ENCODE results near the gene TMEM74B.
"Not testable (repeated sequence)": the region's sequence is repeated elsewhere in the genome, so short reads cannot be mapped to it uniquely, and the experiment has no call there.

Gene TMEM74B

GRCh38 chr20:1150218-1150617 lies 34.6 kb downstream of the TMEM74B start:
- peaks cover 43 to 52% of the 10 kb centered on the region in 2 donors for H3K36me3 ChIP-seq (ENCODE audit: control insufficient read depth in 2 of 2, insufficient read depth in 2 of 2, low read length in 2 of 2)

GRCh38 chr20:1149812-1150211 lies 35.0 kb downstream of the TMEM74B start:
- not testable (repeated sequence) for H3K27me3 ChIP-seq (ENCODE audit: control insufficient read depth in 2 of 2, insufficient read depth in 2 of 2, low read length in 2 of 2); H3K9me3 ChIP-seq (ENCODE audit: control insufficient read depth in 2 of 2, low read length in 2 of 2); H3K9ac ChIP-seq (ENCODE audit: low read depth in 1 of 2, low read length in 2 of 2); H3K4me3 ChIP-seq (ENCODE audit: low read length in 2 of 2); H3K4me1 ChIP-seq (ENCODE audit: control insufficient read depth in 2 of 2, insufficient read depth in 2 of 2, low read length in 2 of 2); H3K27ac ChIP-seq (ENCODE audit: low read depth in 2 of 2, low read length in 2 of 2)
- peaks cover 41 to 52% of the 10 kb centered on the region in 2 donors for H3K36me3 ChIP-seq (ENCODE audit: control insufficient read depth in 2 of 2, insufficient read depth in 2 of 2, low read length in 2 of 2)

More at GRCh38 chr20:1150218-1150617, 34.6 kb downstream of the TMEM74B start:
- Histone ChIP-seq H3K9me3 (ENCODE audit: control insufficient read depth in 2 of 2, low read length in 2 of 2) (no peaks in the 10 kb centered on the region), H3K4me3 (ENCODE audit: low read length in 2 of 2) (no peak overlapping the region), H3K4me1 (ENCODE audit: control insufficient read depth in 2 of 2, insufficient read depth in 2 of 2, low read length in 2 of 2) (no peaks in the 10 kb centered on the region), H3K27me3 (ENCODE audit: control insufficient read depth in 2 of 2, insufficient read depth in 2 of 2, low read length in 2 of 2) (no peaks in the 10 kb centered on the region), H3K27ac (ENCODE audit: low read depth in 2 of 2, low read length in 2 of 2) (no peak overlapping the region), H3K9ac (ENCODE audit: low read depth in 1 of 2, low read length in 2 of 2) (no peak overlapping the region)

GRCh38 chr20:1146957-1147356 lies 37.8 kb downstream of the TMEM74B start:
- H3K9me3 ChIP-seq (ENCODE audit: control insufficient read depth in 2 of 2, low read length in 2 of 2), result no peaks in the 10 kb centered on the region
- no peaks in the 10 kb centered on the region for H3K4me1 ChIP-seq (ENCODE audit: control insufficient read depth in 2 of 2, insufficient read depth in 2 of 2, low read length in 2 of 2)
- no peak overlapping the region for H3K27ac ChIP-seq (ENCODE audit: low read depth in 2 of 2, low read length in 2 of 2)
- no peak overlapping the region for H3K4me3 ChIP-seq (ENCODE audit: low read length in 2 of 2)
- H3K9ac ChIP-seq (ENCODE audit: low read depth in 1 of 2, low read length in 2 of 2), result no peak overlapping the region
- H3K27me3 ChIP-seq (ENCODE audit: control insufficient read depth in 2 of 2, insufficient read depth in 2 of 2, low read length in 2 of 2), result no peaks in the 10 kb centered on the region
- peaks cover 27 to 29% of the 10 kb centered on the region in 2 donors for H3K36me3 ChIP-seq (ENCODE audit: control insufficient read depth in 2 of 2, insufficient read depth in 2 of 2, low read length in 2 of 2)

GRCh38 chr20:1144401-1145172 lies 40.2 kb downstream of the TMEM74B start:
- H3K4me3 ChIP-seq (ENCODE audit: low read length in 2 of 2), result no peak overlapping the region
- peaks cover 34 to 35% of the 10 kb centered on the region in 2 donors for H3K36me3 ChIP-seq (ENCODE audit: control insufficient read depth in 2 of 2, insufficient read depth in 2 of 2, low read length in 2 of 2)
- no peaks in the 10 kb centered on the region for H3K27me3 ChIP-seq (ENCODE audit: control insufficient read depth in 2 of 2, insufficient read depth in 2 of 2, low read length in 2 of 2)

GRCh38 chr20:1137236-1137635 lies 47.5 kb downstream of the TMEM74B start:
- Histone ChIP-seq H3K27ac (ENCODE audit: low read depth in 2 of 2, low read length in 2 of 2) (no peak overlapping the region), H3K27me3 (ENCODE audit: control insufficient read depth in 2 of 2, insufficient read depth in 2 of 2, low read length in 2 of 2) (no peaks in the 10 kb centered on the region), H3K9me3 (ENCODE audit: control insufficient read depth in 2 of 2, low read length in 2 of 2) (no peaks in the 10 kb centered on the region), H3K4me3 (ENCODE audit: low read length in 2 of 2) (no peak overlapping the region), H3K9ac (ENCODE audit: low read depth in 1 of 2, low read length in 2 of 2) (no peak overlapping the region), H3K4me1 (ENCODE audit: control insufficient read depth in 2 of 2, insufficient read depth in 2 of 2, low read length in 2 of 2) (no peaks in the 10 kb centered on the region), H3K36me3 (ENCODE audit: control insufficient read depth in 2 of 2, insufficient read depth in 2 of 2, low read length in 2 of 2) (peaks cover 35 to 43% of the 10 kb centered on the region in 2 donors)

More at GRCh38 chr20:1144401-1145172, 40.2 kb downstream of the TMEM74B start:
- Histone ChIP-seq H3K9me3 (ENCODE audit: control insufficient read depth in 2 of 2, low read length in 2 of 2) (no peaks in the 10 kb centered on the region), H3K4me1 (ENCODE audit: control insufficient read depth in 2 of 2, insufficient read depth in 2 of 2, low read length in 2 of 2) (no peaks in the 10 kb centered on the region), H3K27ac (ENCODE audit: low read depth in 2 of 2, low read length in 2 of 2) (no peak overlapping the region), H3K9ac (ENCODE audit: low read depth in 1 of 2, low read length in 2 of 2) (no peak overlapping the region)

GRCh38 chr20:1134836-1135235 lies 49.9 kb downstream of the TMEM74B start:
- H3K27me3 ChIP-seq (ENCODE audit: control insufficient read depth in 2 of 2, insufficient read depth in 2 of 2, low read length in 2 of 2), result no peaks in the 10 kb centered on the region
- no peaks in the 10 kb centered on the region for H3K4me1 ChIP-seq (ENCODE audit: control insufficient read depth in 2 of 2, insufficient read depth in 2 of 2, low read length in 2 of 2)
- peaks cover 47 to 48% of the 10 kb centered on the region in 2 donors for H3K36me3 ChIP-seq (ENCODE audit: control insufficient read depth in 2 of 2, insufficient read depth in 2 of 2, low read length in 2 of 2)
- H3K9me3 ChIP-seq (ENCODE audit: control insufficient read depth in 2 of 2, low read length in 2 of 2), result no peaks in the 10 kb centered on the region
- H3K4me3 ChIP-seq (ENCODE audit: low read length in 2 of 2), result no peak overlapping the region
- H3K27ac ChIP-seq (ENCODE audit: low read depth in 2 of 2, low read length in 2 of 2), result no peak overlapping the region
- no peak overlapping the region for H3K9ac ChIP-seq (ENCODE audit: low read depth in 1 of 2, low read length in 2 of 2)

- no peaks in the 10 kb centered on the region for H3K9me3 ChIP-seq (ENCODE audit: control insufficient read depth in 2 of 2, low read length in 2 of 2)
- no peak overlapping the region for H3K4me3 ChIP-seq (ENCODE audit: low read length in 2 of 2)
- H3K27ac ChIP-seq (ENCODE audit: low read depth in 2 of 2, low read length in 2 of 2), result no peak overlapping the region
- no peak overlapping the region for H3K9ac ChIP-seq (ENCODE audit: low read depth in 1 of 2, low read length in 2 of 2)
- no peaks in the 10 kb centered on the region for H3K4me1 ChIP-seq (ENCODE audit: control insufficient read depth in 2 of 2, insufficient read depth in 2 of 2, low read length in 2 of 2)
- H3K36me3 ChIP-seq (ENCODE audit: control insufficient read depth in 2 of 2, insufficient read depth in 2 of 2, low read length in 2 of 2), result peaks cover 52% of the 10 kb centered on the region in 2 donors
- H3K27me3 ChIP-seq (ENCODE audit: control insufficient read depth in 2 of 2, insufficient read depth in 2 of 2, low read length in 2 of 2), result no peaks in the 10 kb centered on the region
These were observed 50.4 kb downstream of the TMEM74B start for GRCh38 chr20:1134355-1134754.

GRCh38 chr20:1131354-1131753 lies 53.4 kb downstream of the TMEM74B start:
- H3K27ac ChIP-seq (ENCODE audit: low read depth in 2 of 2, low read length in 2 of 2), result no peak overlapping the region
- no peaks in the 10 kb centered on the region for H3K27me3 ChIP-seq (ENCODE audit: control insufficient read depth in 2 of 2, insufficient read depth in 2 of 2, low read length in 2 of 2)
- H3K4me1 ChIP-seq (ENCODE audit: control insufficient read depth in 2 of 2, insufficient read depth in 2 of 2, low read length in 2 of 2), result no peaks in the 10 kb centered on the region
- H3K9ac ChIP-seq (ENCODE audit: low read depth in 1 of 2, low read length in 2 of 2), result no peak overlapping the region
- H3K4me3 ChIP-seq (ENCODE audit: low read length in 2 of 2), result no peak overlapping the region
- H3K9me3 ChIP-seq (ENCODE audit: control insufficient read depth in 2 of 2, low read length in 2 of 2), result no peaks in the 10 kb centered on the region
- peaks cover 62 to 63% of the 10 kb centered on the region in 2 donors for H3K36me3 ChIP-seq (ENCODE audit: control insufficient read depth in 2 of 2, insufficient read depth in 2 of 2, low read length in 2 of 2)

GRCh38 chr20:1130847-1131246 lies 53.9 kb downstream of the TMEM74B start:
- H3K4me1 ChIP-seq (ENCODE audit: control insufficient read depth in 2 of 2, insufficient read depth in 2 of 2, low read length in 2 of 2), result no peaks in the 10 kb centered on the region
- H3K27ac ChIP-seq (ENCODE audit: low read depth in 2 of 2, low read length in 2 of 2), result no peak overlapping the region
- no peak overlapping the region for H3K9ac ChIP-seq (ENCODE audit: low read depth in 1 of 2, low read length in 2 of 2)
- H3K27me3 ChIP-seq (ENCODE audit: control insufficient read depth in 2 of 2, insufficient read depth in 2 of 2, low read length in 2 of 2), result no peaks in the 10 kb centered on the region
- H3K36me3 ChIP-seq (ENCODE audit: control insufficient read depth in 2 of 2, insufficient read depth in 2 of 2, low read length in 2 of 2), result peaks cover 59 to 63% of the 10 kb centered on the region in 2 donors
- no peak overlapping the region for H3K4me3 ChIP-seq (ENCODE audit: low read length in 2 of 2)
- H3K9me3 ChIP-seq (ENCODE audit: control insufficient read depth in 2 of 2, low read length in 2 of 2), result no peaks in the 10 kb centered on the region

All from mucosa of rectum (tissue), 2 donors.